Measurements from ENCODE around the gene GBX1.

The GBX1 gene

DNA sequence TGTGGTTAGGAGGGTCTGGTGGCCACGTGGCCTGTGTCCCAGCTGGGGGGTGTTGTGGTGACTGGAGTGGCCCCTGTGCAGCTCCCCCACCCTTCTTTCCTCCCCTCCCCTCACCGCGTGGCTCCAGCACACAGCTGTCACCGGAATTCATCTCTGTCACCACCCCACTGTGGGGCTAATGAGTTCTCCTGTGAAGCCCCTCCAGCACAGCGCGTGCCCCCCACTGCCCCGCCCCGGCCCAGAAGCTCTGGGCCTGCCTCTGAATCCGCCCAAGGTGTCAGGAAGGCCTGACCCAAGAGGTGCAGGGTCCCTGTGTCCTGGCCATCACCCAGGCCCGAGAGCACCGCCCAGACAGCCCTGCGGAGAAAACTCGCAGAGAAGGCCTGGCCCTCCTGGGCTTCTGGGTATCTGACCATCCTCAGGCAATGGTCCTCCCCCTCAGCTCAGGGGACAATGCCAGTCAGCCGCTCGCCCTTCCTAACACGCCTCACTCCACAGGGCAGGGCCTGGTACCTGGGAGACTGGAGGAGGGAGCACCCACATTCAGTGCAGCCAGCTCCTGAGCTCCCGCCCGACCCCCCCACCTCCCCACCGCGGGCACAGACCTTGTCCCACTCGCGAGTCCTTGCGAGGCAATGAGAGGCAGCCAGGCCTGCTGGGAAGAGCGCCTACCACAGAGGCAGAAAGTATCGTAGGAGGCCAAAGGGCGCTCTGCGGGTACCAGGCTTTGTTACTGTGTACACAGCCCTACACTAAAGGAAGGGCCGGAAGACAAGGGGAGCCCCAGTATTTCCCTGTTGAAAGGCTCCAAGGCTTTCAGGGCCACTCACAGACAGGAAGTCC lies 38.2 kb downstream of the GBX1 start:
- DNase-seq (ENCODE audit: low read depth in 2 of 2, low spot score in 1 of 2): no peak

- DNase-seq (ENCODE audit: low read depth in 2 of 2, low spot score in 1 of 2): no peak
Observed at GRCh38 chr7:151128716-151129115, 38.8 kb downstream of the GBX1 start.

- no peak for DNase-seq (ENCODE audit: low read depth in 2 of 2, low spot score in 1 of 2)
Observed at GRCh38 chr7:151128144-151128543, 39.4 kb downstream of the GBX1 start.

DNA sequence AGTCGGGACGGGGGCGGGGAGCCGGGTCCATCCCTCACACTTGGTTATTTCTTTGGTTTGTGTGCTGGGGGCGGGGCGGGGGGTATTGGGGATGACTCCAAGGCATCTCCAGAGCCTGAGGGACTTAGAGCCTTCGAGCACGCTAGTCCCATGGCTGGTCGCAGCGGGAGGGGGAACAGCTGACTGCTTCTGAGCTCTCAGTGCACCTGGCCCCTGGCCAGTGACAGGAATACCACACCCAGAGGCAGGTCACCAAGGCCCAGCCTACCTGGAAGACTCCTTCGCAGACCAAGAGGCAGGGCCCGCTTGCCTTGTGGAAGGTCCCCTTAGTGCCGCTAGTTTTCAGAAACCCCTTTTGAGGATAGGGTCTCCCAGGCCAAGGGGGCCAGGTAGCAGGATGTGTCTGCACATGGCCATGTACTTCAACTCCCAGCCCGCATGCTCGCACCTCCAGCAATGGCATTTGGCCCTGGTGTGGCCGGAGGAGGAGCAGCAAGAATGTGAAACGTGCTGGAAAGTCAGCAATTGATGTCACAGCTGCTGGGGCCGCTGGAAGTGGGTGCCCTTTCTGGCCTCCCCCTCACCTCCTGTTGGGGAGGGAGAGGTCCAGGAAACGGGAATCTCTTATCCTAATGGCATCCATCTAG lies 40.9 kb downstream of the GBX1 start:
- no peak for DNase-seq (ENCODE audit: low read depth in 2 of 2, low spot score in 1 of 2)

DNA sequence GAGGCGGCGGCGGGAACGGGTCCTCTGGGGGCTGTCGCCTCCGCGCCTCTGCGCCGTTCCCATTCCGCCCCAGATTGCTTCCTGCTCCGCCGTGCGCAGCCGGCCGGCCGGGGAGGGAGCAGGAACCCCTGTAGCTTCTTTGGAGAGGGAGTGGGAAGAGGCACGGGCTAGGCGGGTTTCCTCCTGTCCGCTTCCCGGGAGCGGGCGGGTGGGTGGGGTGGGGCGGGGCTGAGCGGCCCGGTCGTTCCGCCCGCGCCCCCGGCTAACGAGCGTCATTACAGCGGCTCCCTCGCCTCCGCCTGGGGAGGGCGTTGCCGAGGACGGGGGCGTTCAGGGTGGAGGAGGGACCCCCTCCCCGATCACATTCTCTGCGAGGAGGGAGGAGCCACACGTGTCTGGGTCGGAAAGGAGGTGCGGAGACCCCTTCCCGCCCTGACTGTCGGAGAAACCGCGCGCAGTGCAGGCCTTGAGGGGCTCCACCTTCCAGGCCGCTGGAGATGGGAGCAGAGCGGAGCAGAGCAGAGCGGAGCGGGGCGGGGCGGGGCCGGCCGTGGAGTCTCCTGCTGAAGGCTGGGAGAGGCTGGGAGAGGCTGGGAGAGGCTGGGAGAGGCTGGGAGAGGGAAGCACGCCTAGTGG lies 41.5 kb downstream of the GBX1 start:
- DNase-seq (ENCODE audit: low read depth in 2 of 2, low spot score in 1 of 2): no peak

GRCh38 chr7:151125470-151125845 lies 42.0 kb downstream of the GBX1 start:
- DNase-seq (ENCODE audit: low read depth in 2 of 2, low spot score in 1 of 2): no peak

GRCh38 chr7:151124899-151125399 lies 42.5 kb downstream of the GBX1 start:
- DNase-seq (ENCODE audit: low read depth in 2 of 2, low spot score in 1 of 2): no peak

DNA sequence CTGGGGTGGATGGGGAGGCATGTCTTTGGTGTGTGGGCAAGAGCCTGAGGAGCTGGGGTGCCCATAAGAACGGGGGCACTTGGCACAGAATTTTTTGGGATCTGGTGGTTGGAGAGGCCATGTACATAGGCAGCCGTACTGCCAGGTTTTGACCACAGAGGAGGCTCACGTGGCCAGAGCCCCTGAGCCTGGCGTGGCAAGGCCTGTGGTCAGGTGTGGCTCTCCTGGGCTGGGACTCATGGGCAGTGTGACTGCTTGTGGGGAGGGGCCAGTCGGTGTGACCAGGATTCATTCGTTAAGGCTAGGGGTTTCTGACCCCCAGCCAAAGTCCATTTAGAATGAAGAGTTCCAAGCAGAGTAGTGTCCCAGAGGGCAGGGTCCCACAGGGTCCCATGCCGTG lies 43.0 kb downstream of the GBX1 start:
- no peak for DNase-seq (ENCODE audit: low read depth in 2 of 2, low spot score in 1 of 2)

DNA sequence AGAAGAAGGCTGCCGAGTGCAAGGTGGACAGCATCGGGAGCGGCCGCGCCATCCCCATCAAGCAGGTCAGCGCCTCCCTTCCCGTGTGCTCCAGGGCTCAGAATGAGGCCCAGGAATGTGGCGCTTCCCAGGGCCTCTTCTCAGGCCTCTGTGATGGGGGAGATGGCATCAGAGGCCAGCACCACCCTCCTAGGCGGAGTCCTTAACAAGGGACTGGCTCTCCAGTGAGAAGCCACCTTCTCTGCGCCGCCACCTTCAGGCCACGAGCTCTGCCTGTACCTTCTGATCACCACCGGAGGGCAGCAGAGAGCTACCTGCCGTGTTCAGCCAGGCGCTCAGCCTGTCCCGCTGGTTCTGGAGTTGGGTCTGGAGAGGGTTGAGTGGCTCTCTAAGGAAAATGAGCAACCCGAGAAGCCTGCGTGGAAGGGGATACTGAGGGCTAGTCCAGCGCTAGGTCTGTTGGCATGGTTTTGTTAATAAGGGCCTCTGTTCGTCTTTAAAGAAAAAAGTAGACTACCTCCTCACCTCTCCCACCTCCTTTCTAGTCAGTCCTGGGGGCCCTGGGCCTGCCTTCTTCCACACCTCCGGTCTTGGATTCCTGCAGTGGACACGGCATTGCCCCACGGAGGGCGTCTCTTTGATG lies 43.6 kb downstream of the GBX1 start:
- peak; percentile 66 to 69 for DNase-seq (ENCODE audit: low read depth in 2 of 2, low spot score in 1 of 2)

GRCh38 chr7:151123158-151123821 lies 44.2 kb downstream of the GBX1 start:
- DNase-seq (ENCODE audit: low read depth in 2 of 2, low spot score in 1 of 2): no peak

DNA sequence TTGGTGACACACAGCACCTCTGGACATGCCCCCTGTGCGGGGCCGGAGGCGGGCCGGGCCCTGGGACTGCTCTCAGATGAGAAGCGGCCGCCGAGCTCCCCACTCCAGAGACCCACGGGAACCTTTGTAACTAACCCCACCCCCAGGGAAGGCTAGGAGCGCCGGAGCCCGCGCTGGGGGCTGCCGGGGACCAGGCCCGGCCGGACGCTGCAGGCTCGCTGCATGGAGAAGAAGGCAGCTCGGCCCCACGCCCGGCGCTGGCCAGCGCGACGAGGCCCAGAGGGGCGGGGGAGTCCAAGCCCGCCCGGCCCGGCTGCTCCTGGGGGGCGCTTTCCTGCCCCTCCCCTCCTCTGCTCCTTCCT lies 44.7 kb downstream of the GBX1 start:
- DNase-seq (ENCODE audit: low read depth in 2 of 2, low spot score in 1 of 2): no peak

GRCh38 chr7:151122276-151122675 lies 45.2 kb downstream of the GBX1 start:
- DNase-seq (ENCODE audit: low read depth in 2 of 2, low spot score in 1 of 2): no peak

DNA sequence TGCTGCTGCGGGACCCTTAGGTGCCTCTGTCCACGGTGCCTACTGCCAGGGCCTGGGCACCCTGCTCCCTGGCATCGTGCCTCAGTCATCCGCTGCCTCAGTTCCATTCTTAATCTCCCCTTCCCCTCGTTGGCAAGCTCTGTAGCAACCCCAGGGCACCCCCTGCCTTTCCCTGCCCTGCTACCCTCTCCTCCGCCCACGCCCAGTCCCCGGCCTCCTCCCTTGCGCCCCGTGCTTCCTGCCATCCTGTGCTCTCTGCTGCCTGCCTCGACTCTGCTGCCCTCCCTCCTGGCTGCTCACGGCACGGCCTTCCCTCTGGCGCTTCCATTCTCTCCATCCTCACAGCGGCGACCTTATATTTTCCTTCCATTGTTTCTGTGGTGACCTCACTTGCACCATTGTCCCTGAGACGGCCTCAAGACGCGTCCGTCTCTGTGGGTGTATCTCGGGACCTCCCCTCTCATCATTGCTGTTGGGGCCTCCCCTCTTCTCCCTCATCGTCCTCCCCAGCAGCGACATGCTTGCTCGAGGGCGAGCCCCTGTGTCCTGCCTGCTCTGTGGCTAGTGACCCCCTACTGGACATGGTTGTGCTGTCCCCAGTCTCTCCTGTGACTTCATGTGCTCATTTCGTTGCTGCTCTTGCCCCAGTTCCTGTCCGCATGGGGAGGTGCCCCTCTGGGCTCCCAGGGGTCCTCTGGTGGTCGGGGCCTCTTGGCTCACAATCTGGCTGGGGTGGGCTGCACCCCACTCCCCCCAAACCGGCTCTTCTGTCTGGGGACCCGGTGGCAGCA lies 45.9 kb downstream of the GBX1 start:
- no peak for DNase-seq (ENCODE audit: low read depth in 2 of 2, low spot score in 1 of 2)

DNA sequence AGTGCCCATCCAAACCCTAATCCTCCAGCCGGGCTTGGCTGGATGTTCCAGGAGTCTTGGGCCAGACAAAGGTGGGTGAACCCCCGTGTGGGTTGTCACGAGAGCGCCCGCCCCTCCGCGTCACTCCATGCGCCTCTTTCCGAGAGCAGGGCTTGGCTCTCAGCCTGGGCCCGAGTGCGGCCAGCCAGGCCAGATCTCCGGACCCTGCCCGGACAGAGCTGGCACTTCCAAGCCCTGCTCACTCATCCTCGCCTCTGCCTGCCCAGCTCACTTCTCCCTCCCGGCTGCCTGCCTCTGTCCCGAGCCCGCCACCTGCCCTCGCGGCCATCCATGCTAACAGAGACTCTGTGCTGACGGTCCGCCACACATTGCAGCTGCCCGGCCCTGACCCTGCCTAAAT lies 46.6 kb downstream of the GBX1 start:
- DNase-seq (ENCODE audit: low read depth in 2 of 2, low spot score in 1 of 2): no peak

GRCh38 chr7:151119902-151120301 lies 47.6 kb downstream of the GBX1 start:
- no peak for DNase-seq (ENCODE audit: low read depth in 2 of 2, low spot score in 1 of 2)

GRCh38 chr7:151119055-151119415 lies 48.5 kb downstream of the GBX1 start:
- DNase-seq (ENCODE audit: low read depth in 2 of 2, low spot score in 1 of 2): no peak

DNA sequence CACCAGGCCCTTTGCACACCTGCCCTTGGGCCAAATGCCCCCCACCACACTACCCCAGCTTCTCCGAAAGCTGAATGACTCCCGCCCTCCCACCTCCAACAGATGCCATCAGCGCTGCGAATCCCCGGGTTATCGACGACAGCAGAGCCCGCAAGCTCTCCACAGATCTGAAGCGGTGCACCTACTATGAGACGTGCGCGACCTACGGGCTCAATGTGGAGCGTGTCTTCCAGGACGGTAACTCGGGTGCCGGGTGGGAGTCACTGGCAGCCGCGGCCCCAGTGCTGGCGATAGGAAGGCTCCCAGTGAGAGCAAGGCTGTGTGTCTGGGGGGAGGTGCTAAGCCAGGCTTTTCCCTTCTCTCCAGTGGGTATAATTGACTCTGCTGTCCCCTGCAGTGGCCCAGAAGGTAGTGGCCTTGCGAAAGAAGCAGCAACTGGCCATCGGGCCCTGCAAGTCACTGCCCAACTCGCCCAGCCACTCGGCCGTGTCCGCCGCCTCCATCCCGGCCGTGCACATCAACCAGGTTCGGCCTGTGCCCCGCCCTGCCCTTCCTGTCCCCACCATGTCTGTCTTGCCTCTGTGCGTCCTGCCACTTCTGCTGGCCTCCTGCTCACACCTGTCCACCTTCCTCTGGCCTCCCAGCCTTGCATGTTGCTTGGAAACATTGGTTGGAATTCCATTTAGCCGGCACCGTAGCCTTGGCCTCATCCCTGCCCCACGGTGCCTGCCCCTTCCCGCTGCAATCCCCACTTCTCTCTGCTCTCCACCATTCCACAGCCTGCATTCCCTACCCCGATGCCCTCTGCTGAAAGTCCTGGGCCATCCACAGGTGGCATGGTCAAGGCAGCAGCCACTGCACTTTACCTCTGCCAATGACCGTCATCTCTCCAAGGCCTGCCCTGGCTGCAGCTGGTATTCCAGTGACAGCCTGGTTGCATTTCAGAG lies 49.1 kb downstream of the GBX1 start:
- DNase-seq (ENCODE audit: low read depth in 2 of 2, low spot score in 1 of 2): no peak

DNA sequence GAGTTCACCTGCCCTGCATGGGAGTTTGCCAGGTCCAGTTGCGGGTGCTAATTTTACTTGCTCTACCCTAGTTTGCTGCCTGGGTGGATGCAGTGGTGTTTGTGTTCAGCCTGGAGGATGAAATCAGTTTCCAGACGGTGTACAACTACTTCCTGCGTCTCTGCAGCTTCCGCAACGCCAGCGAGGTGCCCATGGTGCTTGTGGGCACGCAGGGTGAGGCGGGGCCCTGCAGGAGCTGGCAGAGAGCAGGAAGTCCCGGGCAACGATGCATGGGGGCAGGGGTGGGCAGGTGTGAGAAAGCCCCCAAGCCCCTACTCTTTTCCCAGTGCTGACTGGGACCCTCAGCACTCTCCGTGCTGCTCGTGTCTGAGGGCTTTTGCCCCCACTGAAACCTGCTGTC lies 49.9 kb downstream of the GBX1 start:
- DNase-seq (ENCODE audit: low read depth in 2 of 2, low spot score in 1 of 2): peak in 1 of 2 donors; percentile 11

Measured in stimulated activated CD8-positive, alpha-beta memory T cell treated with anti-CD3 and anti-CD28 coated beads, Interleukin-4, amount 100 ng/mL, for 1 hour (primary cell).